HG03460 (cell line): ENCODE measurements around the gene CYP39A1.
A peak's percentile ranks its signal among the peaks of the same experiment; 100 is the strongest.

Experiments used
- ATAC-seq: cut with Tn5 transposase; IDR thresholded peaks from one replicate; pipeline ENCODE4 v1.9.1; 2021; ENCODE audit not compliant: unreplicated experiment

Gene CYP39A1

GRCh38 chr6:46652603-46653438 lies at the start of gene CYP39A1, which contains the start of gene SLC25A27:
Gene CYP39A1 (minus strand): TSS chr6:46652818. CDS start chr6:46652582, 236 bp downstream.
Gene SLC25A27 (plus strand): TSS chr6:46652975. CDS start chr6:46653193, 218 bp downstream.
- ATAC-seq: peak; percentile 100

- ATAC-seq: no peak
Observed at GRCh38 chr6:46699970-46700369, 47.4 kb upstream of the CYP39A1 start.

- no peak for ATAC-seq
Observed at GRCh38 chr6:46690911-46691451, 38.4 kb upstream of the CYP39A1 start.

- no peak for ATAC-seq
Observed at GRCh38 chr6:46690141-46690755, 37.6 kb upstream of the CYP39A1 start.

- ATAC-seq: no peak
Observed at GRCh38 chr6:46689657-46690056, 37.0 kb upstream of the CYP39A1 start.

GRCh38 chr6:46688966-46689335 lies 36.3 kb upstream of the CYP39A1 start:
- no peak for ATAC-seq

- ATAC-seq: no peak
Observed at GRCh38 chr6:46688117-46688965, 35.7 kb upstream of the CYP39A1 start.

- no peak for ATAC-seq
Observed at GRCh38 chr6:46687619-46688097, 35.0 kb upstream of the CYP39A1 start, which contains the start of gene TDRD6. Gene TDRD6 (plus strand): TSS chr6:46687885. CDS start chr6:46688129, 244 bp downstream.

- ATAC-seq: no peak
Observed at GRCh38 chr6:46684771-46685170, 32.2 kb upstream of the CYP39A1 start.

- ATAC-seq: no peak
Observed at GRCh38 chr6:46677314-46677654, 24.7 kb upstream of the CYP39A1 start.

- ATAC-seq: no peak
Observed at GRCh38 chr6:46676604-46677313, 24.1 kb upstream of the CYP39A1 start.

GRCh38 chr6:46674410-46674809 lies 21.8 kb upstream of the CYP39A1 start:
- no peak for ATAC-seq

- no peak for ATAC-seq
Observed at GRCh38 chr6:46667377-46667776, 14.8 kb upstream of the CYP39A1 start.

GRCh38 chr6:46661483-46661882 lies 8.9 kb upstream of the CYP39A1 start:
- ATAC-seq: no peak

- no peak for ATAC-seq
Observed at GRCh38 chr6:46657642-46658041, 5.0 kb upstream of the CYP39A1 start.

- no peak for ATAC-seq
Observed at GRCh38 chr6:46655803-46656202, 3.2 kb upstream of the CYP39A1 start.

GRCh38 chr6:46653439-46654195 lies 999 bp upstream of the CYP39A1 start:
- no peak for ATAC-seq

GRCh38 chr6:46652232-46652602 lies 401 bp downstream of the CYP39A1 start:
- no peak for ATAC-seq

GRCh38 chr6:46651816-46652215 lies 802 bp downstream of the CYP39A1 start:
- ATAC-seq: no peak

GRCh38 chr6:46651006-46651405 lies 1.6 kb downstream of the CYP39A1 start:
- ATAC-seq: no peak
